Measurements from ENCODE around the gene CERS4.

The CERS4 gene

GRCh38 chr19:8311461-8312260, 102.5 kb downstream of the CERS4 start:
- DNase-seq (ENCODE audit: low spot score) = no peak
- in situ Hi-C loops (cut with MboI; ENCODE audit: low sequenced_read_pairs, unreplicated experiment) = no loop called here

More at GRCh38 chr19:8311461-8312260, 102.5 kb downstream of the CERS4 start:
- TF ChIP-seq CTCF (IDR thresholded peaks at IDR 0.05; ENCODE audit: borderline replicate concordance, control extremely low read depth, extremely low read depth, insufficient read depth, missing control alignments) = no peak
